Measurements from ENCODE around the gene HOXA5. TPM values are rescaled to one million over a fixed set of nuclear protein-coding genes. Genes with fewer than 3 reads are reported as not detected.
A peak's percentile ranks its signal among the peaks of the same experiment; 100 is the strongest.

Gene HOXA5
- polyA plus RNA-seq, 5 donors = 77.5 to 95.7 (median 86.2) TPM

GRCh38 chr7:27122077-27122910 lies 21.2 kb downstream of the HOXA5 start:
- DNase-seq = no peak

DNA sequence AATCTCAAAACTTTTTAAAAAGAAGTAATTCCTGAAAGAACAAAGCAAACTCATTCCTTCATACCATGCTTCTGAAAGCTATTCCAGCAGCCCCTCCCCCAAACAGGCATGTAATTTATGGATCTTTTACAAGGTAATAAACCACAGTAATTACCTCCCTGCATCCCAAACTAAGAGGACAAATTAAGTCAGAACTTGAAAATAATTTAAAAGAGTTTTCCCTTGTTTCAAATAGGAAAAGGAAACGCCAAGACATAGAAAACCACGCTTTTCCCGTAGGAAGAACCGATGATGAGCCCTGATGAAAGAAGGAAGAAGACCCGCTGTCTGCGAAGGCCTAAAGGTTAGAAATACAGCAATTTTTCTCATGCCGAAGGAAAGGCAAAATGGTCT lies 21.8 kb downstream of the HOXA5 start:
- DNase-seq = no peak

- DNase-seq = no peak
These were observed 24.0 kb downstream of the HOXA5 start for GRCh38 chr7:27119412-27119911.

DNA sequence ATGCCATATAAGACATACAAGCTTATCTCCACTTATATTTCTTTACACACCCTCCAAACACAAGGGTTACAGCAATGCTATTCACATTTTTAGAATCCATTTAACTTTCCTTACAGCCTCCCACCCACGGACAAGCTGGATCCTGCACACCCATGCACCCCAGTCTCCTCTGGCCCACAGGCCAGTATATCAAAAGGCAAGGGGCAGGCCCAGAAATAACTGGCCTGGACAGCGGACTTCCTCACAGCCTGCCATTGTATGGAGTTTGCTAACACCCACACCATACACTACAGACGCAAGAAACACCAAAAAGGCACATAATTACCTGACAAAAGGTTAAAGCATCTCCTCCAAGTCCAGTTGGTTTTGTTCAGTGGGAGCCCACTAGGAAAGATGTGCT lies 24.9 kb downstream of the HOXA5 start:
- no peak for DNase-seq

- DNase-seq = peak in 1 of 2 donors; percentile 51
These were observed 25.5 kb downstream of the HOXA5 start for GRCh38 chr7:27117887-27118491.

GRCh38 chr7:27116962-27117886 lies 26.3 kb downstream of the HOXA5 start:
- DNase-seq = peak in 1 of 2 donors; percentile 38

DNA sequence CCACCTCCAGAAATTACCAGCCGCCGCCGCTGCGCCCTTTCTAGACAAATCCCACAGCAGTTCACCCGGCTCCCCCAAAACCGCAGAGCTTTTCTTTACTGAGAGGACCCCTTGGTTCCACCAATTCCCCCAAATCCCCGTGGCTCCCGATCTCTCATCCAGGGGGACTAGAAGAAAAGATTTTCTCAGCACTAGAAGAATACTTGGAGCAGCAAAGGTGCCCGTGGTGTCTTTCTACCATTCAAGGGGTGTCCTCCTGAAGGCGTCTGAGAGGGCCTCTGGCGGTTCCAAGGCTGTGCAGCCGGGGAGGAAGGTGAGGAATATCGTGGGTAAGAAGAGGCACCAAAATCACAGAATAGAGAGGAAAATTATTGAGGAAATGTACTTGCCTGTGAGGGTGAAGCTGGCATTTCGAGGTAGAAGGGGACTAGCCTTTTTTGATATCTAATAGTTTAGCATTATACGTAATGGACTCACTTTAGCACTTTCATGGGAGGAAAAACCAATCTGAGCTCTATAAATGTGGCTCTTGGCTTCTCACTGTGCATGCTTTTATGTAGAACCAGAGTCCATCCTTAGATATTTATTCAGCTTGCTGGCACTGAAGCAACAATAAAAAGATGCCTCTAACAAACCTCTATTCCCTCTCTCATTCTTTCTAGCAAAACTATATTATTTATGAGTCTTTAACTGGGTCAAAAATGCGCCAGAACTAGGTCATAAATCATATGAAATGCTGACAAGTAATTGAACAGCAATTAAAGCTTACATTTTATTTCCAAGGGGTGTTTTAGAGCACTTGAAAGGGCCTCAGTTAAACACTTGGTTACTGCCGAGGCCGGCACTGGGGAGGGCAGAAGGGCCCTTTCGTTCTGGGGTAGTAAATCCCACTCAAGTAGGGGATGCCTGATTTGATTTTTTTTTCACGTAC lies 27.2 kb downstream of the HOXA5 start:
- peak in 1 of 2 donors; percentile 45 for DNase-seq

GRCh38 chr7:27115221-27116026 lies 28.1 kb downstream of the HOXA5 start:
- no peak for DNase-seq

DNA sequence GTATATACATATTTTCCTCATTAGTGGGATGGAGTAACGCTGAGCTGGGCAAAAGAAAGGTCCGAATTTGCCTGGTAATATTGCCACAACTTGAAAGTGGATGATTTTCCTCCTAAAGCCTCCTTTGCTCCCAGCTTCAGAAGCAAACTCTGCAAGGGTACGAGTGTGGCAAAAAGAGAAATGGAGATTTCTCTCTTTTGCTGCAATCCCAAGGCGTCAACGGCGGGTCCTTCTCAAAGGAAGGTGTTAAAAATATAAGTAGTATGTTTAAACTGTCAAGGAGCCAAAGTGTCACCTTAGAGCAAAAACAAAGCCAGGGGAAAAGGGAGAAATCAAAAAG lies 28.6 kb downstream of the HOXA5 start:
- DNase-seq = no peak

GRCh38 chr7:27113991-27114769 lies 29.3 kb downstream of the HOXA5 start:
- no peak for DNase-seq

GRCh38 chr7:27112955-27113949 lies 30.2 kb downstream of the HOXA5 start:
- DNase-seq = no peak

GRCh38 chr7:27112361-27112760 lies 31.1 kb downstream of the HOXA5 start:
- no peak for DNase-seq

DNA sequence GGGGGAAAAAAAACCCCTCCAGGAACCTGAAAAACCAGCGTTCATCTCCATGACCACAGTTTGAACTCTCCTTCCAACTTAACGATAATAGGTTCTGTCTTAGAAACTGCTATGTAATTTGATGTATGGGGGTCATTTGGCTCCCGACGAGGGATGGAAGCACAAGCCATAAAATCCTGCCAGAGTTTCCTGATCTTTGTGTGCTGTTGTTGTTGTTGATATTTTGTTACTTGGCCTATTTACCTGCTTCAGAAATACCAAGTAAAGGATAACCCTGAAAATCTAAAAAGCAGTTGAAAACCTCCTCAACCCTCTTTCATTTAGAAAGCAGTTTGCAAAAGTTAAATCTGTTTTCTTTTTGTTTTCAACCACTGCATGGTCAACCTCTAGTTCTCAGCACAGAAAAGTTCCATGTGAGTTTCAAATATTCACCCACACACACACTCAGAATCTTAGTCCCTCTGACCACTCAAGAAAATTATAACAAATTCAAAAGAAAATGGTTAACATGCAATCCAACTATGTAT lies 31.7 kb downstream of the HOXA5 start:
- no peak for DNase-seq

DNA sequence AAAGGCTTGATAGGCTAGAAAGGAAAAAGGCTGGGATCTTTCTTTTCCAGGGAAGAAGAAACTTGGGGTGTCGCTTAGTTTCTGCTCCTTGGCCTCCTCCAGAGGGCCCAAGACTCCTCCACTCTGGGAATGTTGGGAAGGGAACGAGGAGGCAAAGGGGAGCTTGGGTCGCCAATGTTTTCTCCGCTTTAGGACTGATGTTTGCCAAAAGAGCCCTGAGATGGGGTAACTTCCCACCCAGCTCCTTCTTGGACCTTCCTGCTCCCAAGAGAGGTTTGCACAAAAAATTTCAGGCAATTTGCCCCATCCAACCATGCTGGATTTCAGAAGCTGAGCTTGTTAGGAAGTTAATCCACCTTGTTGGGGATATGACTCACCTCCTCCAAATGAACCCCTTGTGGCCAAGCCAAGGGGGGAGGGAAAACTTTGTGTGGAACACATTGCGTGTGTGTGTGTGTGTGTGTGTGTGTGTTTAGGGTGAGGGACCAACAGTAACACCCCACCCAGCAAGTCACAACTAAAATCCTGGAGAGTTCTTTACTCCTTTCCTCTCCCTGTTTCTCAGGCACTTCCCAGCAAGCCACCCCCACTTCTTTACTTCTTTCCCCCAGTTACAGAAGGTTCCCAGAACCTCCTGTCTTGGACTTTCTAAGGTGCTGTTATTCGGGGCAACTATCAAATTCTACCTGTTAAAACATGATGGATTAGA lies 32.3 kb downstream of the HOXA5 start:
- DNase-seq = no peak

DNA sequence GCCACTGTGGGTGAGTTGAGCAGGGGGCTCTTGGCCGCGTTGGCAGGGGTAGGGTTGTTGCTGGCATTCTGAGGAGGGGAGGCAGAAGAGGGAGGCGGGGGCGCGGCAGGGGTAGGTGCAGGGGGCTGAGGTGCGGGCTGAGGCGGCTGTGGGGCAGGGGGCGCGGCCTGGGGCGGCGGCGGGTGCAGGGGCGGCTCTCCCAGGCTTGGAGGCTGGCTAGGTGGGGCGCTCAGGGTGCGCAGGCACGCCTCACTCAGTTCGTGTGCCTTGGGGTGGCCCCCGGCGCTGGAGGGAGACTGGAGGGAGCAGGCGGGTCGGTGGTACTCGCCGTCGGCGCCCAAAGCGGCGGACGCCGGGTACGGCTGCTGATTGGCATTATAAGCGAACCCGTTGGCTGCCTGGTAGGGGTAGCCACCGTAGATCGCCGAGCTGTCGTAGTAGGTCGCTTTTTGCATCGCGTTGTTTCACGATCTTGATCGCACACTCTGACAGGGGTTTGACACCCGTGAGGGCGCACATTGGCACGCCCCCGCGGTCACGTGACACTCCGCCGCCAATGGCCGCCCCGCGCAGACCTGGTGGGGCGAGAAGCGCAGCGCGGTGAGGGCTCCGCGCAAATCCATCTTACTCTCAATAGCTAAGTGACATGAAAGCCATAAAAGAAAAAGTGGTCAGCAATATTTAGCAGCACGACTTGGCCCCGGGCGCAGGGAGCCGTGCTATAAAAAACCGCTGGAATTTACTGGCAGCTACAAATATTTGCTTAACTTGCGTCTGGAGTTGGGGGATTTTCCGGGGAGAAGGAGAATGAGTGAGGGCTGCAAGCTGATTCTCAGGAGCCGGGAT lies 33.1 kb downstream of the HOXA5 start:
- DNase-seq = peak in 1 of 2 donors; percentile 81
